ENCODE results near the gene MAP3K5. TPM values are rescaled to one million over a fixed set of nuclear protein-coding genes. Genes with fewer than 3 reads are reported as not detected.

The MAP3K5 gene
- total RNA-seq, 1 experiment from 2014 or later, result 8.1 TPM

DNA sequence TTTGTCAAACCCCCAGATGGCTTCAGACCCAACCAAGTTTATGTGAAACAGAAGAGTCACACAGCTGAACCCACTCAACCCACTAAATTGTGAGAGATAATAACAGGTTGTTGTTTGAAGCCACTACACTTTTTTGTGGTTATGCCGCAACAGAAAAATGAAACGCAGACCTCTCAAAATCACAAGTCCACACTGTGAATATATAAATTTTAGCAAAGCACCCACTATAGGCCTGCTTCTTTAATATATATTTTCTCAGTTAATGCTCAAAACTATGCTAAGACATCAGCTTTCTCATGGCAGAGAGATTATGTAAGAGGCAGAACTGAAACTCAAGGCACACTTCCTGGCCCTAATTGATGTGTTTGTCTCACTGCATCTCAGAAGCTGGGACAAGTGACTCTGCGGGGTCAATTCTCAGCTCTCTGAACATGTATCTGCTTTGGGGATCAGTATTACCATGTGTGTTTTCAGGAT, 27.7 kb downstream of the MAP3K5 start:
- POLR2A ChIA-PET, result interaction anchor here (1.0 kb wide), 1 partner anchor 9 kb away, joined by 3 read pairs; no protein-coding TSS in a partner anchor

GRCh38 chr6:136763716-136764516, 28.4 kb downstream of the MAP3K5 start:
- DNase-seq (ENCODE audit: low read depth, low spot score), result no peak
- intact Hi-C loops (cut with micrococcal nuclease; ENCODE audit: unreplicated experiment), result no loop called here

More for the DNA sequence above, 27.7 kb downstream of the MAP3K5 start:
- H3K36me3 ChIP-seq (ENCODE audit: control insufficient read depth, insufficient read depth, low read length), result no peaks in the 10 kb centered on the region
- ATAC-seq (no peak), DNase-seq (ENCODE audit: low read depth, low spot score) (no peak)
- intact Hi-C loops (cut with micrococcal nuclease; ENCODE audit: unreplicated experiment), result no loop called here
- no peak overlapping the region for H3K27ac ChIP-seq (ENCODE audit: low read length)
- CTCF ChIA-PET, result no interaction called here
- no TSS peak for BruUV-seq (replicated peaks)
- in situ Hi-C loops (cut with HindIII; ENCODE audit: low pct_unique_long_range_greater_than_20kb, low sequenced_read_pairs), result no loop called here
- TF ChIP-seq SIN3A (IDR thresholded peaks at IDR 0.05; ENCODE audit: borderline replicate concordance, insufficient read depth, low read depth, low read length) (no peak), CTCF (IDR thresholded peaks at IDR 0.05) (no peak), POLR2AphosphoS5 (IDR thresholded peaks at IDR 0.05; ENCODE audit: low read depth, low read length) (no peak), REST (IDR thresholded peaks at IDR 0.05; ENCODE audit: insufficient read depth in 1 of 2, low read depth in 2 of 2, low read length in 1 of 2) (no peak), TCF7L2 (IDR thresholded peaks at IDR 0.05; ENCODE audit: low read depth, low read length) (no peak)
- H3K4me3 ChIP-seq (ENCODE audit: low read depth in 2 of 2, low read length in 2 of 2), result no peak overlapping the region
- peaks cover 21% of the 10 kb centered on the region for H3K4me1 ChIP-seq (ENCODE audit: control insufficient read depth, insufficient read depth, low read length)
- H3K9me3 ChIP-seq (ENCODE audit: control insufficient read depth, insufficient read depth, low read depth, low read length), result no peaks in the 10 kb centered on the region
- H3K27me3 ChIP-seq (ENCODE audit: control insufficient read depth, insufficient read depth, low read length), result no peaks in the 10 kb centered on the region

More at GRCh38 chr6:136763716-136764516, 28.4 kb downstream of the MAP3K5 start:
- CTCF ChIA-PET, result interaction anchor here (0.6 kb wide), 1 partner anchor 33 kb away, joined by 3 read pairs; no protein-coding TSS in a partner anchor
- POLR2A ChIA-PET, result interaction anchor here (1.0 kb wide), 1 partner anchor 9 kb away, joined by 3 read pairs; no protein-coding TSS in a partner anchor
- no peak overlapping the region for H3K27ac ChIP-seq (ENCODE audit: low read length)
- in situ Hi-C loops (cut with HindIII; ENCODE audit: low pct_unique_long_range_greater_than_20kb, low sequenced_read_pairs), result no loop called here
- H3K4me3 ChIP-seq (ENCODE audit: low read depth in 2 of 2, low read length in 2 of 2), result no peak overlapping the region
- no peaks in the 10 kb centered on the region for H3K9me3 ChIP-seq (ENCODE audit: control insufficient read depth, insufficient read depth, low read depth, low read length)
- BruUV-seq (replicated peaks), result no TSS peak
- H3K27me3 ChIP-seq (ENCODE audit: control insufficient read depth, insufficient read depth, low read length), result no peaks in the 10 kb centered on the region
- no peaks in the 10 kb centered on the region for H3K36me3 ChIP-seq (ENCODE audit: control insufficient read depth, insufficient read depth, low read length)
- peaks cover 21% of the 10 kb centered on the region for H3K4me1 ChIP-seq (ENCODE audit: control insufficient read depth, insufficient read depth, low read length)
- TF ChIP-seq REST (IDR thresholded peaks at IDR 0.05; ENCODE audit: insufficient read depth in 1 of 2, low read depth in 2 of 2, low read length in 1 of 2) (no peak), TCF7L2 (IDR thresholded peaks at IDR 0.05; ENCODE audit: low read depth, low read length) (no peak), CTCF (IDR thresholded peaks at IDR 0.05) (no peak)
- no peak for ATAC-seq

Measured in Panc1 (cell line).